Transverse colon (tissue), 4 donors: ENCODE results near the gene ATP9B. TPM values are rescaled to one million over a fixed set of nuclear protein-coding genes. Genes with fewer than 3 reads are reported as not detected.

Experiments used
- DNase-seq: peaks from one replicate; pipeline ENCODE4 v3.0.0-alpha.2; 2019
- H3K27ac ChIP-seq, 4 donors: fragments of 200-600 bp; sonication (generic); 2 replicates each; pipeline ENCODE4 v1.5.1; 2016 to 2018; ENCODE audit warnings: inconsistent platforms in 4 of 4
- H3K27me3 ChIP-seq: fragments of 200-600 bp; sonication (generic); 2 replicates; pipeline ENCODE4 v1.5.1; 2017; ENCODE audit warnings: inconsistent platforms
- H3K36me3 ChIP-seq, 4 donors: fragments of 200-600 bp; sonication (generic); 2 replicates each; pipeline ENCODE4 v1.5.1; 2017 to 2019; ENCODE audit warnings: inconsistent platforms in 4 of 4
- H3K4me1 ChIP-seq, 4 donors: fragments of 200-600 bp; sonication (generic); 2 replicates each; pipeline ENCODE4 v1.5.1; 2017 to 2020; ENCODE audit warnings: inconsistent platforms in 4 of 4
- H3K4me3 ChIP-seq, 4 donors: fragments of 200-600 bp; sonication (generic); 1 replicate in 1 of 4; 2 replicates in 3 of 4; pipeline versions ENCODE4 v1.5.1 to v1.6.1; 2017 to 2019; ENCODE audit warnings: inconsistent platforms in 4 of 4
- H3K9me3 ChIP-seq, 2 donors: fragments of 200-600 bp; sonication (generic); 2 replicates each; pipeline ENCODE4 v1.5.1; 2017 to 2019; ENCODE audit warnings: inconsistent platforms in 2 of 2
- CTCF ChIP-seq, 5 experiments: fragments of 200-600 bp in 3 of 5; fragments of 450-650 bp in 2 of 5; sonication (generic) in 3 of 5; IDR thresholded peaks; 1 replicate in 2 of 5; 2 replicates in 3 of 5; pipeline ENCODE4 v1.5.1; 2016 to 2017; ENCODE audit warnings: antibody characterized with exemption in 5 of 5, inconsistent platforms in 3 of 5, mild to moderate bottlenecking in 2 of 5, moderate library complexity in 1 of 5
- EP300 ChIP-seq: sonication (generic); formaldehyde crosslinking; IDR thresholded peaks from one replicate; pipeline ENCODE4 v1.6.1; 2017; ENCODE audit warnings: antibody characterized with exemption, low read depth
- POLR2A ChIP-seq: fragments of 450-650 bp; IDR thresholded peaks from one replicate; pipeline ENCODE4 v1.6.1; 2016; ENCODE audit warnings: antibody characterized with exemption, mild to moderate bottlenecking, moderate library complexity
- POLR2AphosphoS5 ChIP-seq, 3 donors: sonication (generic); formaldehyde crosslinking; IDR thresholded peaks; one replicate each; pipeline ENCODE4 v1.6.1; 2016; ENCODE audit warnings: antibody characterized with exemption in 3 of 3
- WGBS, 2 donors: methylation state at CpG; one replicate each; pipeline ENCODE4 v1.1.5; 2018; ENCODE audit warnings: low coverage in 1 of 2; 5-methylcytosine and 5-hydroxymethylcytosine counted together
- in situ Hi-C, 4 donors: fragments of 200-750 bp; cut with MboI; loops; one replicate each; pipeline versions ENCODE4 v1.15.0 to v1.15.1; 2017; ENCODE audit warnings: low sequenced_read_pairs in 3 of 4, low pct_ligation_motif_present in 1 of 4, low pct_unique_long_range_greater_than_20kb in 1 of 4
- intact Hi-C: fragments of 100-400 bp; cut with DNase I; formaldehyde crosslinking; loops from one replicate; pipeline ENCODE4 v1.15.1; 2023; ENCODE audit warnings: low total_unique reads
- total RNA-seq, 4 donors: library from RNA; depleted of rRNA; stranded (reverse); fragments of >200 nt; gene quantifications; one replicate each; pipeline ENCODE4 v1.1.0, GENCODE V29; 2016

Gene ATP9B
- total RNA-seq, 4 donors from 2014 or later: 36.3 to 70.3 (median 41.6) TPM

- Histone ChIP-seq H3K27ac (no peak overlapping the region), H3K4me1 (peaks cover 0 to 4% (median 1%) of the 10 kb centered on the region in 4 donors), H3K27me3 (no peaks in the 10 kb centered on the region), H3K9me3 (no peaks in the 10 kb centered on the region), H3K36me3 (peaks cover 0 to 5% (median 0%) of the 10 kb centered on the region in 4 donors), H3K4me3 (no peak overlapping the region)
- no peak for TF ChIP-seq POLR2A
- TF ChIP-seq POLR2AphosphoS5 (IDR thresholded peaks at IDR 0.05): no peak
- no peak for TF ChIP-seq EP300
- TF ChIP-seq CTCF (IDR thresholded peaks at IDR 0.05): no peak
- WGBS, 2 donors: 60 to 89% methylated on average over 9 to 22 of the region's 22 CpGs
- intact Hi-C loops (loop anchor here (1.0 to 2.0 kb wide), 2 partner anchors 149 to 265 kb away; no protein-coding TSS in a partner anchor), in situ Hi-C loops (loop anchor here (5.0 to 25.0 kb wide), 6 partner anchors 133 to 275 kb away; no protein-coding TSS in a partner anchor)
- no peak for DNase-seq
Observed at GRCh38 chr18:79379251-79379905, 310.2 kb downstream of the ATP9B start.

- DNase-seq: no peak
- Histone ChIP-seq H3K4me1 (peaks cover 0 to 4% (median 1%) of the 10 kb centered on the region in 4 donors), H3K27ac (no peak overlapping the region), H3K27me3 (no peaks in the 10 kb centered on the region), H3K36me3 (peaks cover 0 to 5% (median 0%) of the 10 kb centered on the region in 4 donors), H3K9me3 (no peaks in the 10 kb centered on the region), H3K4me3 (no peak overlapping the region)
- 87 to 94% methylated on average over 6 to 32 of the region's 40 CpGs for WGBS, 2 donors
- TF ChIP-seq POLR2AphosphoS5 (IDR thresholded peaks at IDR 0.05): no peak
- no peak for TF ChIP-seq EP300
- TF ChIP-seq POLR2A: no peak
- no peak for TF ChIP-seq CTCF (IDR thresholded peaks at IDR 0.05)
- in situ Hi-C loops (loop anchor here (5.0 to 25.0 kb wide), 6 partner anchors 132 to 275 kb away; no protein-coding TSS in a partner anchor), intact Hi-C loops (loop anchor here (1.0 to 2.0 kb wide), 2 partner anchors 148 to 265 kb away; no protein-coding TSS in a partner anchor)
Observed at GRCh38 chr18:79379931-79380815, 311.0 kb downstream of the ATP9B start.

DNA sequence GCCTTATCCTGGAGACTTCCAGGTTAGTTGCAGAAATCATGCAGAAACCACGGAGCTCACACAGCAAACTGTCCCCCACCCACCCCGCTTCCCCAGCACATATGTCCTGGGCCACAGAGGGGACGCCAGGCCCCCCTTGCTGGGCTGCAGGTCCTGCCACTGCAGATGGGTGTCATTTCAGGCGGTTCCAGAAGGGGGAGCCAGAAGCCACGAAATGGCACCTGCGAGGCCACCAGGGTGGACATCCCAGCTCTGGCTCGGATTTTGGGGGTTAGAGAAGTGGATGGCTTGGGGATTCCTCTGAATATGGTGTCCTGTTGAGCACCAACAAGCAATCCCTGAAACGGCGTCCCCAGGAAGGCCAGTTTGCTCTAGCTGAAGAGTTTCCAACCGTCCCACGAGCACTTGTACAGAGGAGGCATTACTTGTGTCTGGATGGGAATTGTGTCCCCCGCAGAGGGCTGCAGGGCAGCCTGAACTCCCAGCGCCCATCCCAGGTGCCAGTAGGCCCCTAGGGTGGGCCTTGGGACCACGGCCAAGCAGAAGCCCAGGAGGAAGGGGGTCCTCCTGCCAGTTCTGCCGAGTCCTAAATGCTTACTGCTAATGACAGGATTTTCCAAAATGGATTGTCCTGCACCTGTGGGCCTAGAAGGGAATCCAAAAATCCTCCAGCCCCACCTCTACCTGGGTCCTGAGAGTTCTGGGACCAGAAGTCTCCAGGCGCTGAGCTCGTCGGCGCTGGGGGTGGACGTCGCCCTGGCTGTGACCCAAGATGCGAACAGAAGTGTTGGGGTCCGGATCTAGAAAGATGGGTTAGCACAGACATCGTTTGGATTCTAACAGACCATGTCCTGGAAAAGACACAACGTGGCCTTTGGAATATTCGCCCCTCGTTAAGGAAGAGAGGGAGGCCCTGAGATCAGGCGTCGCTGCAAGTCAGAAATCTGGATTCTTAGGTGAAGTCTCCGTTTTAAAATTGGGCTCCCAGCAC lies 311.9 kb downstream of the ATP9B start:
- H3K4me1 ChIP-seq: peaks cover 0 to 4% (median 1%) of the 10 kb centered on the region in 4 donors
- intact Hi-C loops: no loop called here
- TF ChIP-seq CTCF (IDR thresholded peaks at IDR 0.05) (peak; percentile 73 to 91 (median 85)), POLR2A (no peak), EP300 (no peak)
- DNase-seq: peak; percentile 70
- peaks cover under 1% of the 10 kb centered on the region for H3K27me3 ChIP-seq
- 55 to 100% methylated on average over 2 to 30 of the region's 30 CpGs for WGBS, 2 donors
- in situ Hi-C loops: loop anchor here in 1 of 4 donors (25.0 kb wide), 2 partner anchors 131 to 256 kb away; no protein-coding TSS in a partner anchor
- H3K36me3 ChIP-seq: peaks cover 0 to 5% (median 0%) of the 10 kb centered on the region in 4 donors
- H3K27ac ChIP-seq: no peak overlapping the region
- no peak overlapping the region for H3K4me3 ChIP-seq
- no peaks in the 10 kb centered on the region for H3K9me3 ChIP-seq
